Endodermal cell (in vitro differentiated cells): Measurements from ENCODE around the gene ZNF419. TPM values are rescaled to one million over a fixed set of nuclear protein-coding genes. Genes with fewer than 3 reads are reported as not detected.
"Not testable (repeated sequence)": the region's sequence is repeated elsewhere in the genome, so short reads cannot be mapped to it uniquely, and the experiment has no call there.

Experiments used
- DNase-seq: peaks from one replicate; pipeline ENCODE4 v3.0.0-alpha.2; 2017
- H3K27ac ChIP-seq: 2 replicates; pipeline ENCODE4 v1.5.1; 2013; ENCODE audit warnings: mild to moderate bottlenecking, low read depth, low read length, moderate library complexity
- H3K27me3 ChIP-seq: 2 replicates; pipeline ENCODE4 v1.6.1; 2013; ENCODE audit warnings: mild to moderate bottlenecking, low read length, moderate library complexity; ENCODE audit not compliant: insufficient read depth, control insufficient read depth, poor library complexity, severe bottlenecking
- H3K36me3 ChIP-seq: 2 replicates; pipeline ENCODE4 v1.7.0; 2013; ENCODE audit warnings: mild to moderate bottlenecking, low read length, moderate library complexity; ENCODE audit not compliant: control insufficient read depth, insufficient read depth
- H3K4me1 ChIP-seq: one replicate; pipeline ENCODE4 v1.7.0; 2013; ENCODE audit warnings: low read length; ENCODE audit not compliant: control insufficient read depth, insufficient read depth
- H3K4me3 ChIP-seq: 2 replicates; pipeline ENCODE4 v1.5.1; 2013; ENCODE audit warnings: mild to moderate bottlenecking, low read length, moderate library complexity
- H3K9ac ChIP-seq: 2 replicates; pipeline ENCODE4 v1.6.1; 2013; ENCODE audit warnings: mild to moderate bottlenecking, low read length, moderate library complexity; ENCODE audit not compliant: poor library complexity, severe bottlenecking; ENCODE audit errors: extremely low read depth
- H3K9me3 ChIP-seq: 2 replicates; pipeline ENCODE4 v1.6.1; 2013; ENCODE audit warnings: mild to moderate bottlenecking, low read length, moderate library complexity; ENCODE audit not compliant: control insufficient read depth
- H3K27ac Mint-ChIP-seq: 2 replicates; pipeline ENCODE4 v1.8.0; 2020; ENCODE audit warnings: mixed read lengths
- H3K27me3 Mint-ChIP-seq: 2 replicates; pipeline ENCODE4 v1.8.0; 2021; ENCODE audit warnings: mild to moderate bottlenecking, mixed read lengths; ENCODE audit not compliant: insufficient read depth
- H3K36me3 Mint-ChIP-seq: 2 replicates; pipeline ENCODE4 v1.8.0; 2020; ENCODE audit warnings: low read depth, mixed read lengths
- H3K4me1 Mint-ChIP-seq: 2 replicates; pipeline ENCODE4 v1.8.0; 2020; ENCODE audit warnings: mixed read lengths
- H3K4me3 Mint-ChIP-seq: 2 replicates; pipeline ENCODE4 v1.8.0; 2020; ENCODE audit warnings: mild to moderate bottlenecking, moderate library complexity, mixed read lengths
- H3K9me3 Mint-ChIP-seq: 2 replicates; pipeline ENCODE4 v1.8.0; 2020; ENCODE audit warnings: mild to moderate bottlenecking, mixed read lengths
- CTCF ChIP-seq: fragments of 200-600 bp; sonication (generic); conservative IDR thresholded peaks from 2 replicates; pipeline ENCODE4 v1.5.0; 2021; ENCODE audit warnings: antibody characterized with exemption, mild to moderate bottlenecking
- WGBS, 2 experiments: methylation state at CpG; one replicate each; pipeline versions ENCODE4 v1.1.5 to v1.1.7; 2013; ENCODE audit warnings: missing lambda C conversion rate in 2 of 2, mixed read lengths in 1 of 2; ENCODE audit not compliant: insufficient coverage in 1 of 2, insufficient read length in 1 of 2; 5-methylcytosine and 5-hydroxymethylcytosine counted together
- long read RNA-seq, 4 experiments: library from polyadenylated mRNA in 2 of 4; library from RNA in 1 of 4; library from capped mRNA in 1 of 4; stranded (forward) in 3 of 4; unstranded in 1 of 4; transcript quantifications; one replicate each; pipeline ENCODE4 v2.0.0, GENCODE V29; 2020 to 2021; ENCODE audit warnings: inconsistent platforms in 1 of 4
- polyA plus RNA-seq, 2 experiments: library from polyadenylated mRNA; stranded (reverse); fragments of 50-300 nt; gene quantifications; one replicate each; pipeline ENCODE4 v1.2.3, GENCODE V29; 2013
- total RNA-seq, 2 donors: library from RNA; stranded (reverse); fragmentation: NEBNext Ultra II Directional in 1 of 2; extraction: Animal tissue kit (Norgen Biotek cat#: 25700) in 1 of 2; gene quantifications; 2 replicates in 1 of 2; 3 replicates in 1 of 2; pipeline ENCODE4 v1.2.1, GENCODE V29; 2021

Gene ZNF419
- 10 to 100 TPM; 16.8 to 17.0 TPM for total RNA-seq
- 12.3 TPM for polyA plus RNA-seq (2013, experiment 1 of 2)
- 11.2 TPM for polyA plus RNA-seq (2013, experiment 2 of 2)
- long read RNA-seq, experiment 1, partial matches to known transcripts: 0 of 2 reads
- long read RNA-seq, experiment 1, other reads (novel, unspliced or antisense): 1 of 2 reads
- long read RNA-seq, experiment 2, full-length matches to known transcripts: 13 of 18 reads
- long read RNA-seq, experiment 2, partial matches to known transcripts: 3 of 18 reads
- long read RNA-seq, experiment 2, other reads (novel, unspliced or antisense): 2 of 18 reads
- long read RNA-seq, experiment 3, transcript ZNF419-212 (3 exons, 561 nt): minor isoform, 9 of 59 reads
- long read RNA-seq, experiment 3, transcript ZNF419-211 (4 exons, 690 nt): minor isoform, 14 of 59 reads
- long read RNA-seq, experiment 3, transcript ZNF419-202 (4 exons, 3,654 nt): major isoform, 23 of 59 reads
- long read RNA-seq, experiment 3, partial matches to known transcripts: 2 of 59 reads
- long read RNA-seq, experiment 3, other reads (novel, unspliced or antisense): 3 of 59 reads
- long read RNA-seq, experiment 4, partial matches to known transcripts: 0 of 7 reads
- long read RNA-seq, experiment 4, other reads (novel, unspliced or antisense): 1 of 7 reads

- Mint-ChIP-seq H3K9me3 (peaks cover 29% of the 10 kb centered on the region), H3K4me3 (peak within 1 kb of the TSS; percentile 59), H3K36me3 (peaks cover 35% of the 10 kb centered on the region), H3K27me3 (peaks cover 13% of the 10 kb centered on the region), H3K27ac (peak within 1 kb of the TSS; percentile 37)
- peak within 1 kb of the TSS; percentile 73 for H3K9ac ChIP-seq
- H3K4me3 ChIP-seq: peak within 1 kb of the TSS; percentile 80
- DNase-seq: peak; percentile 98
- H3K4me1 ChIP-seq, H3K9me3 ChIP-seq, H3K27ac ChIP-seq, H3K4me1 Mint-ChIP-seq: not testable (repeated sequence)
- H3K36me3 ChIP-seq: peaks cover 15% of the 10 kb centered on the region
- peaks cover 10% of the 10 kb centered on the region for H3K27me3 ChIP-seq
- 2 to 6% methylated on average over 14 to 52 of the region's 69 CpGs for WGBS, 2 experiments
Measured at GRCh38 chr19:57487477-57488298, at the start of gene ZNF419. ZNF419 (plus strand) TSS chr19:57487750; CDS start chr19:57487951, 201 bp downstream.

- no peak overlapping the region for H3K27ac Mint-ChIP-seq
- peaks cover 23% of the 10 kb centered on the region for H3K36me3 ChIP-seq
- 90 to 100% methylated on average over 3 to 4 of the region's 4 CpGs for WGBS, 2 experiments
- H3K27me3 Mint-ChIP-seq: no peaks in the 10 kb centered on the region
- H3K36me3 Mint-ChIP-seq: peaks cover 39% of the 10 kb centered on the region
- H3K9ac ChIP-seq: no peak overlapping the region
- H3K9me3 ChIP-seq: no peaks in the 10 kb centered on the region
- DNase-seq: no peak
- TF ChIP-seq CTCF: no peak
- peaks cover 34% of the 10 kb centered on the region for H3K4me1 Mint-ChIP-seq
- no peak overlapping the region for H3K4me3 ChIP-seq
- H3K9me3 Mint-ChIP-seq: peaks cover 12% of the 10 kb centered on the region
- H3K27me3 ChIP-seq: no peaks in the 10 kb centered on the region
- H3K4me1 ChIP-seq: peaks cover 5% of the 10 kb centered on the region
- no peak overlapping the region for H3K27ac ChIP-seq
- no peak overlapping the region for H3K4me3 Mint-ChIP-seq
Measured at GRCh38 chr19:57437931-57438330, 49.6 kb upstream of the ZNF419 start.

GRCh38 chr19:57438925-57439324 is 48.6 kb upstream of the ZNF419 start:
- H3K36me3 Mint-ChIP-seq: peaks cover 49% of the 10 kb centered on the region
- H3K4me1 Mint-ChIP-seq: peaks cover 34% of the 10 kb centered on the region
- peak; percentile 45 for DNase-seq

More at GRCh38 chr19:57438925-57439324, 48.6 kb upstream of the ZNF419 start:
- H3K9me3 Mint-ChIP-seq: peaks cover 21% of the 10 kb centered on the region
- Histone ChIP-seq H3K9ac (no peak overlapping the region), H3K27me3 (no peaks in the 10 kb centered on the region), H3K9me3 (peaks cover 7% of the 10 kb centered on the region), H3K4me3 (no peak overlapping the region), H3K27ac (no peak overlapping the region), H3K4me1 (peaks cover 5% of the 10 kb centered on the region), H3K36me3 (peaks cover 33% of the 10 kb centered on the region)
- TF ChIP-seq CTCF: peak; percentile 49
- WGBS, 2 experiments: 91 to 93% methylated on average over 6 to 9 of the region's 9 CpGs
- H3K4me3 Mint-ChIP-seq: no peak overlapping the region
- H3K27ac Mint-ChIP-seq: no peak overlapping the region
- no peaks in the 10 kb centered on the region for H3K27me3 Mint-ChIP-seq
